Activated naive CD8-positive, alpha-beta T cell treated with anti-CD3 and anti-CD28 coated beads for 36 hours (primary cell): ENCODE measurements around the gene MSI2. TPM values are rescaled to one million over a fixed set of nuclear protein-coding genes. Genes with fewer than 3 reads are reported as not detected.

Experiments used
- DNase-seq: peaks from one replicate; pipeline ENCODE4 v3.0.0; 2021
- H3K27ac Mint-ChIP-seq: one replicate; pipeline ENCODE4 v1.8.0; 2022; ENCODE audit warnings: mild to moderate bottlenecking, moderate library complexity, mixed read lengths
- H3K27me3 Mint-ChIP-seq: one replicate; pipeline ENCODE4 v1.8.0; 2022; ENCODE audit warnings: mild to moderate bottlenecking, mixed read lengths
- H3K36me3 Mint-ChIP-seq: one replicate; pipeline ENCODE4 v1.8.0; 2021; ENCODE audit warnings: mild to moderate bottlenecking, mixed read lengths
- H3K4me1 Mint-ChIP-seq: one replicate; pipeline ENCODE4 v1.8.0; 2021; ENCODE audit warnings: mixed read lengths
- H3K4me3 Mint-ChIP-seq: one replicate; pipeline ENCODE4 v1.8.0; 2022; ENCODE audit warnings: mild to moderate bottlenecking, moderate library complexity, mixed read lengths
- H3K9me3 Mint-ChIP-seq: one replicate; pipeline ENCODE4 v1.8.0; 2022; ENCODE audit warnings: mixed read lengths
- total RNA-seq, 2 experiments: library from RNA; stranded (reverse); gene quantifications; one replicate each; pipeline ENCODE4 v1.2.3, GENCODE V29; 2021

MSI2 gene
- total RNA-seq, 2 experiments from 2014 or later: 48.0 to 49.4 TPM

DNA sequence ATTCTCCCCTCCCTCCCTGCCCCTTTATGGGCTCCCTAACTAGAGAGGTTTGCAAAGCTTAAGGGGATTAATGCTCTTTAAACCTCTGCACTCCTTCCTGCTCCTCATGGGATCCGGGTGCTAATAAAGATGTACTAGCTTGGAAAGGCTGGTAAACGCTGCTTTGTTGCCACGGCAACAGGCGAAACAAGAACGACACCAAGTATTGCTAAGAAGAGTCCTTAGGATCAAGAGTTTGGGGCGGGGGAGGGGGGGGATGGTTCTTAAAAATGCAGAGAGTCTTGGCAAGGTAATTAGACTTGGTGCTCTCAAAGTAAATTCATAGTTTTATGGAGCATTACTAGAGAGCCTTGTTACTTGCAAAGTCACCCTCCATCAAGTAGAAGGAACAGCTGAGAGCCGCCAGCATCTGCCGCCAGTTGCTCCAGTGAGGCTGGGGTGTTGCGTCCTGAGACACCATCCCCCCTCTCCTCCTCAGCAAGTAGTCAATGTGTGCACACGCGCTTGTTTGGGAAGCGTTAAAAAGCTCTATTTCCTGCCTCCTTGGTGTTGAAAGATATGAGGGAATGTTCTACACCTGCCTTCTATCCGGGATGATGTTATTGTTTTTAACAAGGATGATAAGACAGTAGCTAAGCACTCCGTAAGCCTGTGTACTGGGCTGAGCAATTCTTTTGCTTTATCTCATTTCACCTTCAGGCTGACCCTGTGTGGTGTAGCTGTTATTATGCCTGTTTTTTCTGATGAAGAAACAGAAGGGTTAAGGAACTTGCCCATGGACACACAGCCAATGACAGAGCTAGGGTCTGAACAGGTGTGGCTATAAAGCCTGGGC lies 297.9 kb downstream of the MSI2 start:
- H3K36me3 Mint-ChIP-seq: no peaks in the 10 kb centered on the region
- H3K4me3 Mint-ChIP-seq: no peak overlapping the region
- H3K9me3 Mint-ChIP-seq: no peaks in the 10 kb centered on the region
- H3K27ac Mint-ChIP-seq: no peak overlapping the region
- DNase-seq: no peak
- H3K4me1 Mint-ChIP-seq: peaks cover 38% of the 10 kb centered on the region
- no peaks in the 10 kb centered on the region for H3K27me3 Mint-ChIP-seq

DNA sequence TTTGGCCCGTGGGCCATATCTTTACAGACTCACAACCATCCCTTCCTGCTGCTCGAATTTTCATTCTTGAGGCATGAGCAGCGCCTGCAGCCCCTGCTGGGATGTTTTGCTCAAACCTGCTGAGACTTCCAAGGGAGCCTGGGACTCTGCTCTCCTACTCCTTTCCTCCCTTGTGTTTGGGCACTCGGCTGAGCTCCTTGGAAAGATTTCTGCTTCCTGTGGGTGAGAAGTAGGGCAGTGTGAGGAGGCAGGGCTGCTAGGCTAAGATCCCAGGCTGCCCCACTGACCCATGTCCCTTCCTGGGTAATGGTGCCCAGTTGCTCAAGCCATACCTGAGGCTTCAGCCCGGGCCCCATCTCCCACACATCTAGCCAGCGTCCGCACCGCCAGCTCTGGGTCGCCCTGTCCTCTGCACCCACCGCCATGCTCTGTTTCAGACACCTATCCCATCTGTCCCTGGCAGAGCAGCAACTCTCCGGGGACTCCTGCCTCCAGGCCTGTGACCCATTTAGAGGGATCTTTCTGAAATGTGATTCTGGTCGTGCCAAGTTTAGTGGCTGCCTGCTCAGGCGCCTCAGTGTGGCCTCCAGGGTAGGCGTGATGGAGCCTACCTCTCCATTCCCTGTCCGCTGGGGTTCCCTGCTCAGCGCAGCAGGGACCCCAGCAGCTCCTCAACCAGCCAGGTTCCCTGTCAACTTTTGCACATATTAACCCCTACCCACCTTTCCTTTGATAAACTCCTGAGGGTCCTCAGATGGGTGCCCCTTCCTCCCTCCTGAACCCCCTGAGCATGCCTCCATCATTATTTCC lies 298.7 kb downstream of the MSI2 start:
- no peaks in the 10 kb centered on the region for H3K9me3 Mint-ChIP-seq
- H3K4me3 Mint-ChIP-seq: no peak overlapping the region
- H3K27me3 Mint-ChIP-seq: no peaks in the 10 kb centered on the region
- H3K4me1 Mint-ChIP-seq: peaks cover 31% of the 10 kb centered on the region
- H3K36me3 Mint-ChIP-seq: no peaks in the 10 kb centered on the region
- no peak overlapping the region for H3K27ac Mint-ChIP-seq
- DNase-seq: no peak

DNA sequence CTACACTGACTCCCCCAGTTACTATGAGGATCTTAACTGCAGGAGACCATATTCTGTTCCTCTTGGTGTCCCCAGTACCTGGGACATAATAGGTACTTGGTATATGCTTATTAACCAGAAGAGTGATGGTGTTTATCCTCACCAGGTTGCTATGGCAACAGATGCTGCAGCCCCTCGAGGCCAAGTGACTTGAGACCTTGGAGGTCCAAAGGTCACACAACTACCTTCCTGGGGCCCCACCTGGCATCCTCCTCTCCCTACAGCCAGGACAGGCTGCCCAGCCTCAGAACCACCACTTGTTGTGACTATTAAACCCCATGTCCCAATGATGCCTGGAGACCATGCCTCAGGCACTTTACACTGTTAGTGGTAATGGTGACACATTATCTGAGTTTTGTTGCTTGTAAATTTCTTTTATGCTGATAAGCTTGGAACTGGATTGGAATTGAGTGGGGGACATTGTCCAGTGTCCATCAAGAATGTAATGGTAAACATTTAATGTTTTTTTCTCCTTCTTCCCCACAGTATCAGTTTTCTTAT lies 299.4 kb downstream of the MSI2 start:
- no peaks in the 10 kb centered on the region for H3K36me3 Mint-ChIP-seq
- H3K27ac Mint-ChIP-seq: no peak overlapping the region
- no peak for DNase-seq
- H3K4me1 Mint-ChIP-seq: peaks cover 27% of the 10 kb centered on the region
- H3K9me3 Mint-ChIP-seq: no peaks in the 10 kb centered on the region
- no peaks in the 10 kb centered on the region for H3K27me3 Mint-ChIP-seq
- H3K4me3 Mint-ChIP-seq: no peak overlapping the region

DNA sequence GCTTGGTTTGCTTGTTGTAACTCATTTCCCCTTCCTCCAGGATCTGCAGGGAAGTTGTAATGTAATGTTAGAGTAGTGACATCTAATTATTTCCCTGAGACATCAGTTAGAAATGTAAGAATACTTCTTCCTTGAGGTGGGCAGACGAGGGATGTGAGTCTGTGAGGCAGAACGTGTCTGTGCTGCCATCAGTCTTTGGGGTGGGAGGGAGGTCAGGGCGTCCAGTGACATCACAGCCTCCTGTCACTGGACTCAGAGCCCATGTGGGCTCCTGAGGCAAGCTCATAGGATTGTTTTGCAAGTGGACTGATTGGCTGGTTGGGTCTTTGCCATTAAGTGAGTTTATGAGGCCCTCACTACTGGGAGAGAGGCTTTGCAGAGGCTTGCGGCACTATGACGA lies 300.0 kb downstream of the MSI2 start:
- Mint-ChIP-seq H3K27me3 (no peaks in the 10 kb centered on the region), H3K27ac (no peak overlapping the region), H3K9me3 (no peaks in the 10 kb centered on the region), H3K36me3 (no peaks in the 10 kb centered on the region), H3K4me3 (no peak overlapping the region), H3K4me1 (peaks cover 23% of the 10 kb centered on the region)
- DNase-seq: no peak

DNA sequence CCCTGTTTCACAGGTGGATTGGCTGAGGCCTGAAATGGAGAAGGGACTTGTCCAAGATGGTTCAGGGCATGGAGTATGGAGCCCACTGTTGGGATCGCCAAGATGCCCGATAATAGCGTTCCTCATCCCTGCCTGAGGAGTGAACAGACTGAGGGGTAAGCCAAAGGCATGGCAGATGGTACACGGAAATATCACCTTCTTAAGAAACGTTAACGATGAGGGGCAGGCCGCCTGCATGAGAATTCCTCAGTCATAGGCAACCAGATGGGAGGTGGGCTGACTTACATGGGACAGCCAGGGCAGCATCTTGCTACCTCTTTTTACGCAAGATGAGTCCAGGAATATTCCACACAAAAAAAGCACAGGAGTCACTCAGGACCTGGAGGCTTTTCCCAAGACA lies 300.7 kb downstream of the MSI2 start:
- H3K27me3 Mint-ChIP-seq: no peaks in the 10 kb centered on the region
- H3K27ac Mint-ChIP-seq: no peak overlapping the region
- H3K9me3 Mint-ChIP-seq: no peaks in the 10 kb centered on the region
- no peak for DNase-seq
- H3K4me1 Mint-ChIP-seq: peaks cover 19% of the 10 kb centered on the region
- no peaks in the 10 kb centered on the region for H3K36me3 Mint-ChIP-seq
- no peak overlapping the region for H3K4me3 Mint-ChIP-seq

DNA sequence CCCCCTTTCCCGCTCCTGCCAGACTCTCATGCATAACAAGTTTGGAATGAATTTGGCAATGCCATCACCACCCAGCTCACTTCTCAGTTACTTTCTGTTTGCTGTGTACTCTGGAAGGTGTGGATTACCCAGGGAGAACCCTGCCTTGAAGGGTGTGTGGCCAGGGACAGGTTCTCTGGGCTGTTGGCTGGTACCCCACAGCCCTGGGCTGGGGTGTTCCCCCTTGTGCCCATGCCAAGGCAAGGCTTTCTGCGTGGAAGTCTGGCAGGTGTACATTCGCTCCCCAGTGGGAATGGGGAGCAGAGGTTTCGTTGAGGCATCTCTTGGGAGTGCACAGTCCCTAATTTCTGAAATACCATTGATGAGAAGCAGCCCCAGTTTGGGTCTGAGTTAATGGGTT lies 301.1 kb downstream of the MSI2 start:
- DNase-seq: no peak
- Mint-ChIP-seq H3K27me3 (no peaks in the 10 kb centered on the region), H3K27ac (no peak overlapping the region), H3K4me3 (no peak overlapping the region), H3K4me1 (peaks cover 15% of the 10 kb centered on the region), H3K36me3 (no peaks in the 10 kb centered on the region), H3K9me3 (no peaks in the 10 kb centered on the region)

DNA sequence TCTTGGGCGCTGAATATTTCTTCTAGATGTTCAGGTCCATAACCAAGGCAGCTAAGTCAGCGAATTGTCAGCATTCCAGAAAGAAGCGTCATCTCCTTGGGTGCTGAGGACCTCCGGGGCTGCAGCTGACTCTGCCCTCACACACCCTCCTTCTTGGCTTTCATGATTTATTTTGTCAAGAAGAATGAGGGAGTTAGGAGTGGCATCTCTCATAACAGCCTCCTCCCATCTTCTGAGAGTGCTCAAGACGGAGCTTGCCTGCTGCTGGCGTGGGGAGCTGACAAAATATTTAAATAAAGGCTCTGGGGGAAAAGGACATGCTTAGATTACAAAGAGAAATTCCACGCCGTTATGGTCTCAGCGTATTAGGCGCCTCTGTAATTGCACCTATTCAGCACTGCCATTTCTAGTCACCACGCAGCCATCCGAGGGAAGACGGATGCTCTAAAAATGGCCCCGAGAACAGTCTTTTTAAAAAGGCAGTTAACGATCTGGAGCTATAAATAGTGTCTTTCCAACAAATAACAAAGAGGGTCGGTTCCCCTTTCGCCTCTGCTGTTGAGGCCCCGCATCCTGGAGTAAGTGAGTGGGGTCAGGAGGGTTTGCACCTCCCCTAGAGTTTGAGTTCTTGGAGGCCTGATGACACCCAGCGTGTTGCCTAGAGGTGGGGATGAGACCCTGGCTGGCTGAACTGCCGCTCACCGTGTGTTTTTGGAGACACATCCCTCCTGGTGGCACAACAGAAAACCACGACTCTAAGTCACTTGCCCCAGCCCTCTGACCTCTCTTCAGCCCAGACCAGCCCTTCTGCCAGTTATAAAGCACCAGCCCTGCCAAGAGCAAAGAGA lies 301.7 kb downstream of the MSI2 start:
- peaks cover 11% of the 10 kb centered on the region for H3K4me1 Mint-ChIP-seq

DNA sequence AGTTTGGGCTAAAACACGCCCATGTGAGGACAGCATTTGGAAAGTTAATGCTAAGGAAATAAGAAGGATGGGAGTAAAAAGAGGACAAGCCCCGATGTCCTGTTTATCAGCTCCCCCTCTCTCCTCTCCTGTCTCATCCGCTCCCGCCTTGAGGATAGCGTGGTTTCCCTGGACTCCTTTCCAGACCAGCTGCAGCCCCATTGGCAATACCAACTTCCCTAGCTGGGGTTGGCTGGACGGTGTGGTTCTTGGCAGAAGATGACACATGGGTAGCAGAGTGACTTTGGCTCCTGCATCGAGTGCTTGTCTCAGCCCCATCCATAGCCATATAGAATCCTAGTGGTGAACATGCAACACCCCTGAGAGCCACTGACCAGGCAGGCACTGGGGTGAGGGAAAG lies 302.9 kb downstream of the MSI2 start:
- Mint-ChIP-seq H3K9me3 (no peaks in the 10 kb centered on the region), H3K4me1 (peaks cover 8% of the 10 kb centered on the region), H3K36me3 (no peaks in the 10 kb centered on the region)

More for the DNA sequence above, 301.7 kb downstream of the MSI2 start:
- Mint-ChIP-seq H3K27me3 (no peaks in the 10 kb centered on the region), H3K9me3 (no peaks in the 10 kb centered on the region), H3K27ac (no peak overlapping the region), H3K4me3 (no peak overlapping the region), H3K36me3 (no peaks in the 10 kb centered on the region)
- DNase-seq: no peak

DNA sequence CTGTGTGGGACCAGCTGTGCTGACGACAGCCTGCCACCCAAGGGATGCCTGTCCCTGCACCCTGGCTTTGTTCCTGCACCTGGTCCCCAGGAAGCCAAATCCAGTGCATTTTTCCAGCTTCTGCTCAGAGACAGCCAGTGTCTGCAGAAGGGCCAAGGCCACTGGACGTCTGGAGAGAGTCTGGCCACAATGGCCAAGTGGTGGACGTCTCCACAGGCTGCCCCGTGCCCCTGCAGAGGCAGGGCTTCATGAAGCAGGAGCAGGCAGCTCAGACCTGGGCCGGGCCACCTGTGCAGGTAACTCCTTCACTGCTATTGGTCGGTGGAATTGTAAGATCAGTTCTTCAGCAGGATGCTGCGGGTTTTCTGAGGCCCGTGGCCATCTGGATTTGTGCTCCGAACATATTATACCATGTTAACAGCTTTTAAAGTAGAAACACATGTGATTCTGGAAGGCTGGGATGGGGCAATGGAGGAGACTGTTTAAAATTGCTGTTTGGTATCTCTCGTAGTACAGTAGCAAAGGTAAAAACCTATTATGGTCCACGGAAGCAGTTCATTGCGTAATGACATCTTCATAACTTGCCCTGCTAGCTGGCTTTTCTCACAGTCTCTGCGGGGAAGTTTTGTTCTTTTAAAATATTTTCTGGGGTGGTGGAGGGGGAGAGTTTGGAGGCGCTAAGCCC lies 303.5 kb downstream of the MSI2 start:
- Mint-ChIP-seq H3K27me3 (no peaks in the 10 kb centered on the region), H3K36me3 (no peaks in the 10 kb centered on the region), H3K4me1 (peaks cover 8% of the 10 kb centered on the region), H3K27ac (no peak overlapping the region), H3K9me3 (no peaks in the 10 kb centered on the region), H3K4me3 (no peak overlapping the region)
- DNase-seq: no peak

More for the DNA sequence above, 302.9 kb downstream of the MSI2 start:
- H3K27ac Mint-ChIP-seq: no peak overlapping the region
- no peak overlapping the region for H3K4me3 Mint-ChIP-seq
- DNase-seq: no peak
- H3K27me3 Mint-ChIP-seq: no peaks in the 10 kb centered on the region

DNA sequence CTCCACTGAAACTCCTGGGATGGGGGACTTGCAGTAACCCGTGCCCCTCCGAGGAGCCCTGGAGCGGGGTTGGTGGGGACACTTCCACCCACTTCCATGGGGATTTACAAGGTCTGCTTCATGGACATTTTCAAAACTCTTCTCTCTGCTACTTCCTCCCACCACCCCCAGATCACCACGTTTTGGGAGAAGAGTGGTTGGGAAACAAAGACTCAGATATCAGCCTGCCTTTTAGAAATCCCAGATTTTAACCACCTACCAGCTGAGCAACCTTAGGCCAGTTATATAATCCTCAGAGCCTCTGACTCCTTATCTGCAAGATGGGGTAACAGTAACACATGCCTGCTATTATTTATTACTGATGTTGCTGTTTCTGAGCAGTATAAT lies 304.0 kb downstream of the MSI2 start:
- no peak overlapping the region for H3K27ac Mint-ChIP-seq
- H3K27me3 Mint-ChIP-seq: no peaks in the 10 kb centered on the region
- H3K4me1 Mint-ChIP-seq: peaks cover 8% of the 10 kb centered on the region
- no peak overlapping the region for H3K4me3 Mint-ChIP-seq
- DNase-seq: no peak
- no peaks in the 10 kb centered on the region for H3K36me3 Mint-ChIP-seq
- H3K9me3 Mint-ChIP-seq: no peaks in the 10 kb centered on the region

DNA sequence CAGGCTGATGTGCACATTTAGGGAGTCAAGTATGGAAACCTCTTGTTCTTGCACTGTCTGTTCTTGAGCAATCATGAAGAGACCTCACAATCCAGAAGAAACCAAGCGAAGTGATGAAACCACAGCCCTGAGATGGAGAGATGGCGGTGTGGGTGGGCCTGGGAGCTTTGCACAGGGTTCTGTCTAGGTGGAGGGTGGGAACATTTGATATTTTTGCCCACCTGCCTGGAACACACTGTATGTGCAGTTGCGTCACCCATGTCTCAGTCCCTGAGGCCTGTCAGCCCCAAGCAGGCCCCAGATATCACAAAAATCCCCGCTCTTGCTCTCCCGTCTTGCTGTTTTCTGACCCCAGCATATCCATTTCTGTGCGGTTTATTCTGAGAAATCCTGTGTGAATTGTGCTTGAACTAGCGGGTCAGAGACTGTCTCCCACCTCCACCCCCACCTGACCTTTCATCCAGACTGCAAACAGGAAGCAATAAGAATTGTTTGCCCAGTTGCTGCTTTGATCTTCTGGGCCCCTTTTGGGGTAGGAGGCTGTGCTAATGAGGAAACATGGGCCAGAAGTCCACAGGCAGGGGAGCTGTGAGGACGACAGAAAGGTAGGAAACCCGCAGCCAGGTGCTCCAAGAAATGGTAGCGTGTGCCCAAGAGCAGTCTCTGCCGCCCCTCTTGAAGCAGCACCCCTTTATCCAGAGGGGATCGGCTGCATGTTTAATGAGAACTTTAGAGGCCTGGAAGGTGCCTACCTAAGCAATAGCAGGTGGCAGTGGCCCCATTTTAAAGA lies 304.9 kb downstream of the MSI2 start:
- peaks cover 7% of the 10 kb centered on the region for H3K4me1 Mint-ChIP-seq
- H3K27ac Mint-ChIP-seq: no peak overlapping the region
- no peaks in the 10 kb centered on the region for H3K27me3 Mint-ChIP-seq
- no peaks in the 10 kb centered on the region for H3K9me3 Mint-ChIP-seq
- H3K36me3 Mint-ChIP-seq: no peaks in the 10 kb centered on the region
- DNase-seq: no peak
- no peak overlapping the region for H3K4me3 Mint-ChIP-seq

DNA sequence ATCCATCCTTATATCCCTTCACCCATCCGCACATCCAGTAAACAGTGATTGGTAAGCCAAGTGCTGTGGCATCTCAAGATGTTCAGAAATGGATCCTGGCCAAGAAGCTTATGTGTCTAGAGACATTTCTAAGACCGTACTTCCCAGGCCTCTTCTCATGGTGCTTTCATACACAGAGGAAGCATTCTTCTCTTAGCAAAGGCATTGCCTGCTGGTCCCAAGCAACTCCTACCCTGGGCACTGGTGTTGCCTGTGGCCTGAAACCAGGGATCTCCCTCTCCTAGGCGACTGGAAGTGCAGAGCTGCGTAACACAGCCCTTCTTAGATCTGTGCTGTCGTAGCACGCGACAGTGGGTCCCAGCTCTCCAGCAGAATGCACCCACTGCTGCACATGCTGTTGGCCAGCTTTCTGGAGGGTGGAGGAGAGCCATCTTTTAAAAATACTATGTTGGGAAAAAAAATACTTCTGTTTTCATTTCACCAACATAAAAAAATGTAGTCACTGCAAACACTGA lies 305.9 kb downstream of the MSI2 start:
- H3K4me1 Mint-ChIP-seq: peaks cover 7% of the 10 kb centered on the region
- no peak for DNase-seq
- no peaks in the 10 kb centered on the region for H3K36me3 Mint-ChIP-seq
- no peaks in the 10 kb centered on the region for H3K9me3 Mint-ChIP-seq
- H3K27me3 Mint-ChIP-seq: no peaks in the 10 kb centered on the region
- H3K4me3 Mint-ChIP-seq: no peak overlapping the region
- H3K27ac Mint-ChIP-seq: no peak overlapping the region

DNA sequence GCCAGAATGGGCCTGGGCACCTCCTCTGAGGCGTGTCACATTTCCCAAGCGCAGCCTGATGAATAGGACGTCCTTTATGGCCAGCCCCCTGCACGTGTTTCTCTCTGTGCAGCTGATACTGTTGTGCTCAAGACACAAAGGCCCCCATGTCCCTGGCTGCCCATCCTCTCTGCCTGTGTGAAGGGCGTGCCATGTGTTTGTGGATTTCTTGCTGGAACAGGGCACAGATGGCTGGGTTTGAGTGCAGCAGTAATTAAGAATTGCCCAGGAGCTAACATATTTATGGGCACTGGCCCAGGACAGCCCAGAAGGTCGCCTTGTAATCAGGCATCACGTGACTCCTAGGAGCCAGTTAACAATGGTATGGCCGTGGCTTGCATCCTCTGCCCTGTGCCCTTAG lies 307.6 kb downstream of the MSI2 start:
- H3K27ac Mint-ChIP-seq: no peak overlapping the region
- H3K4me1 Mint-ChIP-seq: peaks cover 7% of the 10 kb centered on the region
- H3K27me3 Mint-ChIP-seq: no peaks in the 10 kb centered on the region
- H3K4me3 Mint-ChIP-seq: no peak overlapping the region
- no peaks in the 10 kb centered on the region for H3K36me3 Mint-ChIP-seq
- H3K9me3 Mint-ChIP-seq: no peaks in the 10 kb centered on the region
- no peak for DNase-seq
